Mesangial cell (primary cell): ENCODE measurements around the gene HSPA12A. TPM values are rescaled to one million over a fixed set of nuclear protein-coding genes. Genes with fewer than 3 reads are reported as not detected.

ENCODE experiments used
- total RNA-seq: library from RNA; depleted of rRNA; stranded (reverse); fragments of >200 nt; gene quantifications from 2 replicates; pipeline ENCODE4 v1.2.3, GENCODE V29; 2015

HSPA12A gene
- 12.7 and 36.4 TPM in 2 replicates for total RNA-seq

GRCh38 chr10:116742367-116743265 lies at the start of gene HSPA12A:
TSS of gene HSPA12A (minus strand) at chr10:116742566. CDS start at chr10:116742469, 97 bp downstream.

Other genes with a start within 250 kb of the HSPA12A start
- gene PNLIP, start 196.6 kb downstream of the HSPA12A start, total RNA-seq: not detected in 2 replicates
- not detected in 2 replicates for gene PNLIPRP1, start 151.6 kb downstream of the HSPA12A start, total RNA-seq
- gene PNLIPRP2, start 121.6 kb downstream of the HSPA12A start, total RNA-seq: not detected in 2 replicates
- 0.33 and 2.3 TPM in 2 replicates for gene ENO4, start 106.9 kb upstream of the HSPA12A start, total RNA-seq